ENCODE measurements around the gene INTS11. TPM values are rescaled to one million over a fixed set of nuclear protein-coding genes. Genes with fewer than 3 reads are reported as not detected.

The INTS11 gene
- total RNA-seq, 1 experiment from 2014 or later: 254 TPM

DNA sequence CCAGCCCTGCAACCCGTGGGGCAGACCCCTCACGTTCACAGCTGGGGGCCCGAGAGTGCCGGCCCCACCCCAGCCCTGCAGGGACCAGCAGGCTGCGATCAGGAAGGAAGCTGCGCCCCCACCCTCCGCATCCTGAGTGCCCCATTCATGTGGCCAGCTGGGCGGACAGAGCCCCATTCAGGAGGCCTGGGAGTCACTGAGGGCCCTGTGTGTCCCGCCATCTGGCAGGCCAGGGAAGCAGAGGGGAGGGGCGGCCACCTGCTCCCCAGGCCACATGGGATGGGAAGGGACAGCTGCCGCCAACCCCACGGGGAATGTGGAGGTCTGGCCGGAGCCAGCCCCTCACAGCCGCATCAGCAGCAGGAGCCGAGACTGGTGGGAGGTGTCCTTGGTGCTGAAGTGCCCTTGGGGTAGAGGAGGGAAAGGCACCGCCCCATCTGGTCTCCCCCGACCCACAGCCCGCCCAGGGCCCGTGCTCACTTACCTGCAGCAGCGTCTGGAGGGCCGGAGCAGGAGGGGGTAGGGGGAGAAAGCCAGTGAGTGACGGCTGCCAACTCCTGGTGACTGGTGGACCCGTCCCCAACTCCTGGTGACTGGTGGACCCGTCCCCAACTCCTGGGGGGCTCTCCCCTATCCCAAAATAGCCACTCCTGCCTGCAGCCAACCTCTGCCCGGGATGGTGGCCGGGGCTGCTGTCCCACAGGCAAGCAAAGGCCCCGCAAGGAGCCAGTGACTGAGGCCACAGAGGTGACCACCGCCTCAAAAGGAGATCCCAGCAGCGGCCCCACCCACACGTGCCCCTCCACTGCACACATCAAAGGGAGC, 25.4 kb downstream of the INTS11 start:
- Histone ChIP-seq H3K4me3 (ENCODE audit: low read length) (no peak overlapping the region), H4K20me1 (ENCODE audit: low read length) (no peaks in the 10 kb centered on the region), H3F3A (ENCODE audit: low read length, unreplicated experiment) (no peaks in the 10 kb centered on the region), H3K4me1 (ENCODE audit: insufficient read depth, low read length) (no peaks in the 10 kb centered on the region), H3K9ac (ENCODE audit: low read length) (no peak overlapping the region), H3K4me2 (ENCODE audit: low read length) (no peak overlapping the region), H2AFZ (ENCODE audit: low read length) (no peak overlapping the region), H3K9me3 (ENCODE audit: low read length) (no peaks in the 10 kb centered on the region), H3K27me3 (ENCODE audit: low read length) (no peaks in the 10 kb centered on the region), H3K27ac (ENCODE audit: low read length) (no peak overlapping the region), H3K79me2 (ENCODE audit: low read length) (peaks cover 6% of the 10 kb centered on the region), H3K36me3 (ENCODE audit: low read depth, low read length) (no peaks in the 10 kb centered on the region), H3K9me2 (replicated peaks; ENCODE audit: low read length) (no peaks in the 10 kb centered on the region)
- no peak for DNase-seq
- TF ChIP-seq, protein P1, sequence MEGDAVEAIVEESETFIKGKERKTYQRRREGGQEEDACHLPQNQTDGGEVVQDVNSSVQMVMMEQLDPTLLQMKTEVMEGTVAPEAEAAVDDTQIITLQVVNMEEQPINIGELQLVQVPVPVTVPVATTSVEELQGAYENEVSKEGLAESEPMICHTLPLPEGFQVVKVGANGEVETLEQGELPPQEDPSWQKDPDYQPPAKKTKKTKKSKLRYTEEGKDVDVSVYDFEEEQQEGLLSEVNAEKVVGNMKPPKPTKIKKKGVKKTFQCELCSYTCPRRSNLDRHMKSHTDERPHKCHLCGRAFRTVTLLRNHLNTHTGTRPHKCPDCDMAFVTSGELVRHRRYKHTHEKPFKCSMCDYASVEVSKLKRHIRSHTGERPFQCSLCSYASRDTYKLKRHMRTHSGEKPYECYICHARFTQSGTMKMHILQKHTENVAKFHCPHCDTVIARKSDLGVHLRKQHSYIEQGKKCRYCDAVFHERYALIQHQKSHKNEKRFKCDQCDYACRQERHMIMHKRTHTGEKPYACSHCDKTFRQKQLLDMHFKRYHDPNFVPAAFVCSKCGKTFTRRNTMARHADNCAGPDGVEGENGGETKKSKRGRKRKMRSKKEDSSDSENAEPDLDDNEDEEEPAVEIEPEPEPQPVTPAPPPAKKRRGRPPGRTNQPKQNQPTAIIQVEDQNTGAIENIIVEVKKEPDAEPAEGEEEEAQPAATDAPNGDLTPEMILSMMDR (conservative IDR thresholded peaks at IDR 0.05; ENCODE audit: low read depth, low read length): no peak
- TF ChIP-seq EZH2phosphoT487 (IDR thresholded peaks at IDR 0.05; ENCODE audit: borderline replicate concordance, low read length): no peak
- TF ChIP-seq EZH2 (IDR thresholded peaks at IDR 0.05; ENCODE audit: low read length, unreplicated experiment): no peak
- BruUV-seq (replicated peaks): no TSS peak
- intact Hi-C loops (cut with micrococcal nuclease): no loop called here
- no peak for ATAC-seq
- POLR2A ChIA-PET (ENCODE audit: unreplicated experiment): no interaction called here
- CTCF ChIA-PET: no interaction called here

DNA sequence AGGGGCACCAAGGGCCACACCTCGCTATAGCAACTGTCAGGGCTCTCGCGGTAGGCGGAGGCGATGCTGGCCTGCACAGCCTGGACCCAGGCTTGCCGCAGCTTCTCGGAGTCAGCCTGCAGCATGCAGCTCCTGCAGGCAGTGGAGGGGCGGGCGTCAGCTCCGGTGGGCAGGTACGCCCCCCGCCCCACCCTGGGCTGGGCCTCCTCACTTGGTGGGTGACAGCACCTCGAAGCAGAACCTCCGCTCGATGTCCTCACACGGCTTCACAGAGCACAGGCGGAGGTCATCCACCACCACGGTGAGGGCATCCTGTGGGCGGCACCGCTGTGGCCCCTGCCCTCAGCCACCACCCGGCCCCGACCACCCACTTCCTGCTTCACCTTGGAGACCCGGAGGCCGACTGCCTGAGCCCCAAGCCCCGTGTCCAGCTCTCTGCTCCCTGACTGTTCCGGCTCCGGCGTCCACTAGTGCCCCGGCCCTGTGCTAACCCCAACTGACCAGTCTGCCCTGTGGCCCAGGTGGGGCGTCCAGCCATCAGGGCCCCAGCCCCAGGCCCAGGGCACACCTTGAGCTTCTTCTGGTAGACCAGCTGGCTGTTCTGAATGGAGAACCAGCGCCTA, 26.5 kb downstream of the INTS11 start:
- no peaks in the 10 kb centered on the region for H3K27me3 ChIP-seq (ENCODE audit: low read length)
- ChIA-PET CTCF (no interaction called here), POLR2A (ENCODE audit: unreplicated experiment) (no interaction called here)
- H3K9me2 ChIP-seq (replicated peaks; ENCODE audit: low read length): no peaks in the 10 kb centered on the region
- H3K9ac ChIP-seq (ENCODE audit: low read length): no peak overlapping the region
- H4K20me1 ChIP-seq (ENCODE audit: low read length): no peaks in the 10 kb centered on the region
- H3K27ac ChIP-seq (ENCODE audit: low read length): no peak overlapping the region
- H3F3A ChIP-seq (ENCODE audit: low read length, unreplicated experiment): no peaks in the 10 kb centered on the region
- no peak overlapping the region for H3K4me3 ChIP-seq (ENCODE audit: low read length)
- H3K79me2 ChIP-seq (ENCODE audit: low read length): no peaks in the 10 kb centered on the region
- no peak overlapping the region for H2AFZ ChIP-seq (ENCODE audit: low read length)
- DNase-seq: no peak
- intact Hi-C loops (cut with micrococcal nuclease): no loop called here
- no peaks in the 10 kb centered on the region for H3K36me3 ChIP-seq (ENCODE audit: low read depth, low read length)
- no peak overlapping the region for H3K4me2 ChIP-seq (ENCODE audit: low read length)
- no peak for ATAC-seq
- TF ChIP-seq, protein P1 (conservative IDR thresholded peaks at IDR 0.05; ENCODE audit: low read depth, low read length): no peak
- TF ChIP-seq EZH2phosphoT487 (IDR thresholded peaks at IDR 0.05; ENCODE audit: borderline replicate concordance, low read length) (no peak), EZH2 (IDR thresholded peaks at IDR 0.05; ENCODE audit: low read length, unreplicated experiment) (no peak)
- no peaks in the 10 kb centered on the region for H3K9me3 ChIP-seq (ENCODE audit: low read length)
- BruUV-seq (replicated peaks): no TSS peak
- no peaks in the 10 kb centered on the region for H3K4me1 ChIP-seq (ENCODE audit: insufficient read depth, low read length)

Data from PC-3 (cell line).